NCI-H526 treated with DMSO at 0.1 percent for 48 hours (cell line): ENCODE results near the gene KPRP.

ENCODE experiments used
- DNase-seq: peaks from one replicate; lab custom pipeline; 2025; lab: John Stamatoyannopoulos, UW

Gene KPRP

DNA sequence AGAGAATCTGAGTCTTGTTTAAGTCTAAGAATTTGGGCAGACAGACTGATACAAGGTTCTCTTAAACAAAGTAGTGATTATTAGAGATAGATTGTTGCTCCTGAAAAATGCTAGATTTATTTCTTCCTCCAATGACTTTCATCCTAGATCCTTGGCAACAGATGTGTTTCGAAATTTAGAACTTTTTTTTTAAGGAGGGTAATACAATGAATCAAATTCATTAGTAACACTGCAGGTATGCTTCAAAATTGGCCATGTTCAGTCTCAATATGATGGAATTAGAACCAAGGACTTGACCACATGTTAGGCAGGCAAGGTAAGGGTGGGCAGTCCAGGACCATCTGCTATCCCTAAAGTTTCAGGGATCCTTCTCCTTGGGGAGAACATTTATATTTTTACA is 12.6 kb downstream of the KPRP start:
- no peak for DNase-seq

GRCh38 chr1:152774875-152775274 is 17.1 kb downstream of the KPRP start, which contains the start of gene LCE1F:
TSS of gene LCE1F (plus strand) at chr1:152775140. CDS start at chr1:152776372, 1,232 bp downstream.
- DNase-seq = no peak

GRCh38 chr1:152776361-152776760 is 18.5 kb downstream of the KPRP start:
- no peak for DNase-seq

DNA sequence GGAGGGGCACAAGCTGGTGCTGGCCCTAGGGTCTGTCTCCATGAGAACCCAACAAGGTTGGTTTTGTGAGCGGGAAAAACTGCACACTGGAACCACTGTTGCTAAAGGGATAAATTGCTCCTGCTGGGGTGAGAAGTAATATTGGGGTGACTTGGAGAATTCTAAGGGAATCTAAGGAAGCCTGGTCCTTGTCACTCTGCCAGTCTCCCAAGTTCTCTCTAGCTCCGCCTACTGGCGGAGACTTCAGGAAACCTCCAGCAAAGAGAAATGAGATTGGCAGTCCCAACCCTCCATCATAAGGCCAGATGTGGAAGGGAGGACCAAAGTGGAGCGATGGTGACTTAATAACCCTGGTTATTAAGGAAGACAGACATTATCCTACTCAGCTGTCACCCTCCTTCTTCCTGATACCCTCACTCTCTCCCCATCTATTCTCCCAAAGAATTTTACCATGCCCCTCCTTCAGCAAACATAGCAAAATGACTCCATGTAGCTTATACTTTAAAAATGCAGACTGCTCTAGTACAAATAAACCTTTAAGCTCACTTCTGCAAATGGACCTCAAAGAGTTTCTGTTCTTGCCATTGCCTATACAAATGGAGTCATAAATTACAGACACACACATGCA is 19.8 kb downstream of the KPRP start:
- DNase-seq = no peak

GRCh38 chr1:152783095-152783494 is 25.3 kb downstream of the KPRP start:
- DNase-seq = no peak

DNA sequence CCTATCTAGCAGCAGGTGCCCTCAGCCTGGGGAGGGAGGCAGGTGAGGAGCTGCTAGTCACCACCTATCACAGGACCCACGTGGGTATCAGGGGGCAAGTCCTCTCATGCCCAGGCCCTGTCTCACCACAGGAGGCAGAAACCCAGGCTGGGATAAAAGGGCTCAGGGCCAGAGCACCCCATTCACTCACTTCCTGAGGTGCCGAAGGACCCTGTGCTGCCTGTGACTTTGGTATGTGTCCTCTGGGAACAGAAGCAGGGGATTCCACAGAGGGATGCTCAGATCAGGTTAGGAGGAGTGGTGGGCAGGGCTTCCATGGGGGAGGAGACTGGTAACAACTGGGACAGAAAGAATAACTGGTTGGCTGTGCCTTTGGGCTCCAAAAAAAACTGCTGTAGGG is 28.3 kb downstream of the KPRP start, which contains the start of gene LCE1E:
Gene LCE1E (plus strand): TSS at position 181 of the 400 bp plus-strand sequence. CDS start 1,043 bp downstream, outside the sequence.
- DNase-seq = no peak

DNA sequence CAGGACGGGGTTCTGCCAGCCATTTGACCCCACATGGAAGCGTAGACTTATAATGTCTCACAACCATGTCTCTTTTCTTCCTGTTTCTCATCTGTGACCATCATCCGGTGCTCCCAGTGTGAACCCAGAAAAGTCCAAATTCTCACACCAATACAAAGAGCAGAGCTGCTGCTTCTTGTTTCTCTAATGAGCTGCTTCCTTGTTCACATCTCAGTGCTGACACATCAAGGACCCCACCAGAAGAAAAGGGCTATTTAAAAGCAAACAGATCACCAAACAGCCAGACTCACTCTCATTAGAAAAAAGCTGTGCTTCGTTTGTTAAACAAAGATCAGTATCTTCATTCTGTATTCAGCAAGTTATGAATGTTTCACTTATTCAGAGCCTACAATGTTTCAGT is 37.9 kb downstream of the KPRP start:
- no peak for DNase-seq

DNA sequence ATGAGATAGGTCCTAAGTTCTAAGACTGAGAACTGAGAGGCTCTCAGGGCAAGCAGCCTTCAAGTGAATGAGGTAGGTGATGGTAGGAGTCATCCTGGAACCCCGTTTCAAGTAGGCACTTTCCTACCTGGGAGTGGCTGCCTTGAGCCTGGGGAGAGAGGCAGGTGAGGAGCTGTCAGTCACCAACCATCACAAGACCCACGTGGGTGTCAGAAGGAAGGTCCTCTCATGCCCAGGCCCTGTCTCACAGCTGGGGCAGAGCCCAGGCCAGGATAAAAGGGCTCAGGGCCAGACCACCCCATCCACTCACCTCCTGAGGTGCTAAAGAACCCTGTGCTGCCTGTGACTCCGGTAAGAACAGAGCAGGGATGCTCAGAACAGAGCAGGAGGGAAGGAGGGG is 38.6 kb downstream of the KPRP start, which contains the start of gene LCE1D:
Gene LCE1D (plus strand): TSS at position 301 of the 400 bp plus-strand sequence. CDS start 1,074 bp downstream, outside the sequence.
- DNase-seq = no peak

- no peak for DNase-seq
Observed at GRCh38 chr1:152801333-152801732, 43.5 kb downstream of the KPRP start.

DNA sequence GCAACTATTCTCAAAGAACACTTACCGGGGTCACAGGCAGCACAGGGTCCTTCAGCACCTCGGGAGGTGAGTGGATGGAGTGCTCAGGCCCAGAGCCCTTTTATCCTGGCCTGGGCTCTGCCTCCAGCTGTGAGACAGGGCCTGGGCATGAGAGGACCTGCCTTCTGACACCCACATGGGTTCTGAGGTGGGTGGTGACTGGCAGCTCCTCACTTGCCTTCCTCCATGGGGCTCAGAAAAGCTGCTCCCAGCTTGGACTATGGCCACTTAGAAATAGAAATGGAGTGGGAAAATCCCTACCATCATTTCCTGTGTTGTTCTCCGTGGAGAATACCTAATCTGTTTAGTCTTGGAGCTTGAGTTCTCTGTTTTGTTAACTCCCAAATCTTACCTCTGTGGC is 48.8 kb downstream of the KPRP start, which contains the start of gene LCE1C:
Gene LCE1C (minus strand): TSS at position 76 of the 400 bp plus-strand sequence. CDS start 1,173 bp downstream, outside the sequence.
- no peak for DNase-seq

GRCh38 chr1:152811050-152811449 is 53.2 kb downstream of the KPRP start:
- DNase-seq = no peak
